Adipocyte (in vitro differentiated cells): ENCODE results near the gene NMT2.

Source experiments
- DNase-seq: peaks from one replicate; pipeline ENCODE4 v3.0.0-alpha.2; 2015; ENCODE audit warnings: low read depth
- H3K27me3 ChIP-seq: replicated peaks from 2 replicates; pipeline ENCODE4 v1.7.0; 2013; ENCODE audit warnings: mild to moderate bottlenecking, low read length, moderate library complexity; ENCODE audit not compliant: control insufficient read depth, insufficient read depth
- H3K36me3 ChIP-seq: 2 replicates; pipeline ENCODE4 v1.7.0; 2013; ENCODE audit warnings: low read length, mild to moderate bottlenecking, moderate library complexity; ENCODE audit not compliant: control insufficient read depth, insufficient read depth, severe bottlenecking
- H3K4me1 ChIP-seq: 2 replicates; pipeline ENCODE4 v1.7.0; 2013; ENCODE audit warnings: mild to moderate bottlenecking, low read length, moderate library complexity; ENCODE audit not compliant: control insufficient read depth, insufficient read depth
- H3K4me3 ChIP-seq: 2 replicates; pipeline ENCODE4 v1.7.0; 2013; ENCODE audit warnings: mild to moderate bottlenecking, low read length, moderate library complexity
- H3K9ac ChIP-seq: 2 replicates; pipeline ENCODE4 v1.7.0; 2013; ENCODE audit warnings: mild to moderate bottlenecking, low read length, moderate library complexity
- H3K9me3 ChIP-seq: 2 replicates; pipeline ENCODE4 v1.7.0; 2013; ENCODE audit warnings: mild to moderate bottlenecking, low read length, moderate library complexity; ENCODE audit not compliant: control insufficient read depth

NMT2 gene

DNA sequence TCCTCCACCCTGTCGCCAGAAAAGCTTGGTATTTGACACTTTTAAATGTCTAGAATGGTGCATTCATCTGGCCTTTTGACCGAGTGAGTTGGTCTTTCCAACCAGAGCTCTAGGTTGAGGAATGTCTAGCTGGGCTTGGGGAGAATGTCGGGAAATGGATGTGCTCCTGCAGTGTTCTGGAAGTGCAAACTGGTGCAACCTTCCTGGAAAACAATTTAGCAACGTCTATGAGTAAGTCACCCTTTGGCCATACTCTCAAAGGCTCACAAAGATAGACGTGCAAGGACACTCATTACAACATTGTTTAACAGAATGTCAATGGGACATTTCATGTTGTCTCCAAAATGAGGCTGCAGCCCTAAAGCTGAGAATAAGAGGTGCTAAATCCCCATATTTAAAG is 12.2 kb upstream of the NMT2 start:
- H3K4me3 ChIP-seq, result peak overlapping the region; percentile 16
- DNase-seq, result peak; percentile 43

DNA sequence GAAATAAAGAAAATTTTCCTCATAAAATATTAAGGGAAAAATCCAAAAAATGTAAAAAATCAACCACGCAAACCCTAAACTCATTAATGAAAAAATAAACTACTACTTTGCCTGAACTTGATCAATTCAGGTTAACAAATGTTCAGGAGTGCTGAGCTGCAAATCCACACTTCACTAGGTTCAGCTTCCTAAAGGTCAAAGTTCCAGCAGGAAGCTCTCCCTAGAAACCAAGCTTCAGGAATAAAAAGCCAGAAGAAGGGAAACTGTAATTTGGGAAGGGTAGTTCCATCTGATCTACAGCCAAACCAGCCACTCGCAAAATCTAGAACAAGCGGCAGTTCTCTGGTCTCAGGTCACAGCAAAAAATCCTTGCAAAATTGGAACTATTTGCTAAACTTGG is 7.8 kb upstream of the NMT2 start:
- Histone ChIP-seq H3K4me3 (no peak overlapping the region), H3K4me1 (peaks cover 13% of the 10 kb centered on the region), H3K9ac (no peak overlapping the region), H3K36me3 (no peaks in the 10 kb centered on the region), H3K27me3 (no peaks in the 10 kb centered on the region), H3K9me3 (no peaks in the 10 kb centered on the region)
- DNase-seq, result no peak

More for the DNA sequence above, 12.2 kb upstream of the NMT2 start:
- H3K27me3 ChIP-seq, result no peaks in the 10 kb centered on the region
- H3K36me3 ChIP-seq, result no peaks in the 10 kb centered on the region
- H3K4me1 ChIP-seq, result peaks cover 34% of the 10 kb centered on the region
- no peaks in the 10 kb centered on the region for H3K9me3 ChIP-seq
- peak overlapping the region; percentile 67 for H3K9ac ChIP-seq

DNA sequence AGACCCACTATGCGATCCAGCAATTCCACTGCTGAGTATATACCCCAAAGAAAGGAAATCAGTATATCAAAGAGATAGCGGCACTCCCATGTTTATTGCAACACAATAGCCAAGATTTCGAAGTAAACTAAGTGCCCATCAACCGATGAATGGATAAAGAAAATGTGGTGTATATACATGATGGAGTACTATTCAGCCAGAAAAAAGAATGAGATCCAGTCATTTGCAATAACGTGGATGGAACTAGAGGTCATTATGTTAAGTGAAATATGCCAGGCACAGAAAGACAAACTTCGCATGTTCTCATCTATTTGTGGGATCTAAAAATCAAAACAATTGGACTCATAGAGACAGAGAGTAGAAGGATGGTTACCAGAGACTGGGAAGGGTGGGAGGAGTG is 7.1 kb upstream of the NMT2 start:
- Histone ChIP-seq H3K9ac (no peak overlapping the region), H3K4me3 (no peak overlapping the region), H3K36me3 (no peaks in the 10 kb centered on the region), H3K9me3 (no peaks in the 10 kb centered on the region), H3K4me1 (peaks cover 7% of the 10 kb centered on the region), H3K27me3 (no peaks in the 10 kb centered on the region)
- no peak for DNase-seq

DNA sequence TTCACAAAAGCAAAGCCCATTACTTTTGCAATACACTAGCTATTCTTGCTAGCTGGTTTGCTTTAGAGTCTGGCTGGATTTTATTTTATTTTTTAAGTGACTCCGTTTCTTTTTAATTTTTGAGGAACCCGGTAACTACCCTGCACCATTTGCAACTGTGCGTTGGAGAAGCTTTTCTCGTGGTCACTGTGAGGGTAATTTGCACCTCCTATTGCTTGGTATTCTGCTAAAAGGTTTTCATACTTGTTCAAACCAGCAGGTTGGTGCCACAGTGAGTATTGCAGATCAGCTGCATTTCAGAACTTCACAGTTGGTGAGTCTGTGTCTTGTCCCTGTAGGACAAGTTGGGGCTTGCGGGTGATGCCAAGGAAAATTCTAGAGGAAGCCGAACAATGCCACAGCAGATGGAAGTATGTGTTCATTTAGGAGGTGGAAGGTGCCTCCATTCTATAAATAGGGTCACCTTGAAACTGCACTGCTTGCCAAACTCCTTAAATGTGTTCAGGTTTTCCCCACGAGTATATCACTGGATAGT is 3.9 kb upstream of the NMT2 start:
- H3K9ac ChIP-seq, result no peak overlapping the region
- DNase-seq, result no peak
- no peaks in the 10 kb centered on the region for H3K27me3 ChIP-seq
- H3K36me3 ChIP-seq, result no peaks in the 10 kb centered on the region
- H3K4me1 ChIP-seq, result peaks cover 11% of the 10 kb centered on the region
- no peaks in the 10 kb centered on the region for H3K9me3 ChIP-seq
- no peak overlapping the region for H3K4me3 ChIP-seq

DNA sequence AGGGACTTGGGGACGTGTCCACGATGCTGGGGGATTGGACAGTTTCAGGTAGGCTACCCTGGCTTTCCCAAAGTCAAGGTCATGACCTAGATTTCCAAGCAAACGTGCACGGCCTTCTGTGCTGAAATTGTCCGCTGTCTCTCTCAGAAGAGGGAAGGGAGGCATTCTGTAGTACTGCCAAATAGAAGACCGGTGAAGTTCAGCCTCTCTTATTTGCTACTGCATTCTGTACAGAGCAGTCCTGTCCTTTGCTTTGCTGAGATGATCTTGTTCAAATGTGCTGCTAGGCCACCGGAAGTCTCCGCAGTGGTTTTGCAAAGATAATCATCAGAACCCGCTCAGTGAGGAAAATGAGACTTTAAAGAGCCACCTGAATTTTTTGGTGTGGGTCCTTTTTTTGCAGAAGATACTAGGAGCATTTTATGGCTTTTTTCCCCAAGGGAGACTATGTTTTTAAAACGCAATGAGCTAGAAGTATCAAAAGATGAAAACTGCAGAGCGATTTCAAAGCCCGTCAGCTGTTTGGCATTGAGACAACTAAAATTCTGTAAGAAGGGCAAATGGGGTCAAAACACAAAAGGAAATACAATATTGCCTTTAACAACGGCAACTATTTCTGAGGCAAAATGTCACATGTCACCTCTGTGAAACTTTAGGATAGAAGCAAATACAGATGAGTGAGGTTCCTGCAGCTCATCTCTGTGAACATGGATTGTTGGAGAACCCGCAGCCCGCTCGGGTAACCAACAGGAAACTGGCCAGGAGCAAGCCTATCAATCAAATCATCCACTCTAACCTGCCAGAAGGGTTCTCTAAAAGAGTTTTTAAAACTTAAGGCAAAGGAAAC is 1.3 kb upstream of the NMT2 start:
- Histone ChIP-seq H3K4me3 (peak overlapping the region; percentile 48), H3K9me3 (no peaks in the 10 kb centered on the region), H3K4me1 (peaks cover 27% of the 10 kb centered on the region), H3K27me3 (no peaks in the 10 kb centered on the region), H3K9ac (peak overlapping the region; percentile 68), H3K36me3 (no peaks in the 10 kb centered on the region)
- no peak for DNase-seq

DNA sequence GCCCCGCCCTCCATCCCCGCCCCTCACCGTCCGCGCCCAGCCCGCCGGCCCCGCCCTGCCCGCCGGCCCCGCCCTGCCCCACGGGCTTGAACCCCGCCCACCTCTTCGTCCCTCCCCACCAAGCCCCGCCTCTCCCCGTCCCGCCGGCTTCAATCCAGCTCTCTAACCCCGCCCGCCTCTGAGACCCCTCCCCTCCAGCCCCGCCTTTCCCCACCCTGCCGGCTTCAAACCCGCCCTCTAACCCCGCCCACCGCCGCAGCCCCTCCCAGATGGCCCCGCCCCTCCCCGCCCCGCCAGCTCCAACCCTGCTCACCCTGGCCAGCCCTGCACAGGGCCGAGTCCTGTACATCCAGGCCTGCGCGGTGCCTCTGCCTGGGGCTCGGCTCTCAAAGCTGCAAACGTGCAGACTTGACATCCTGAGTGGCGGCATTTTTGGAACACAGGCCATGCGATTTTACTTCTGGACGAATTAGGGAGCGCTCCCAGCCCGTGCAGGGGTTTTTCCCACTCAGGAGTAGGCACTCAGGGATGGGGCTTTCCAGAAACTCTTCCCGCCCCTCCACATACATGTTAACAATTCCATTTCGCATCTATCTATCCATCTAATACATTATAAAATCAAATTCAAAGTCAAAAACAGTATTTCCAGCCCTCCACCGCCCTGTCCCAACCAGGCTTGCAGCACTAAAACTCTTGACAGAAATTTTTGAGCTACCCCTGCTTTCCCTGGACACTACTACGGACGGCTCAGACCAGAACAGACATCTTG is 477 bp upstream of the NMT2 start:
- H3K4me1 ChIP-seq, result peaks cover 27% of the 10 kb centered on the region
- H3K36me3 ChIP-seq, result no peaks in the 10 kb centered on the region
- H3K4me3 ChIP-seq, result peak overlapping the region; percentile 48
- H3K9ac ChIP-seq, result peak overlapping the region; percentile 68
- no peaks in the 10 kb centered on the region for H3K9me3 ChIP-seq
- DNase-seq, result peak; percentile 99
- H3K27me3 ChIP-seq, result no peaks in the 10 kb centered on the region

DNA sequence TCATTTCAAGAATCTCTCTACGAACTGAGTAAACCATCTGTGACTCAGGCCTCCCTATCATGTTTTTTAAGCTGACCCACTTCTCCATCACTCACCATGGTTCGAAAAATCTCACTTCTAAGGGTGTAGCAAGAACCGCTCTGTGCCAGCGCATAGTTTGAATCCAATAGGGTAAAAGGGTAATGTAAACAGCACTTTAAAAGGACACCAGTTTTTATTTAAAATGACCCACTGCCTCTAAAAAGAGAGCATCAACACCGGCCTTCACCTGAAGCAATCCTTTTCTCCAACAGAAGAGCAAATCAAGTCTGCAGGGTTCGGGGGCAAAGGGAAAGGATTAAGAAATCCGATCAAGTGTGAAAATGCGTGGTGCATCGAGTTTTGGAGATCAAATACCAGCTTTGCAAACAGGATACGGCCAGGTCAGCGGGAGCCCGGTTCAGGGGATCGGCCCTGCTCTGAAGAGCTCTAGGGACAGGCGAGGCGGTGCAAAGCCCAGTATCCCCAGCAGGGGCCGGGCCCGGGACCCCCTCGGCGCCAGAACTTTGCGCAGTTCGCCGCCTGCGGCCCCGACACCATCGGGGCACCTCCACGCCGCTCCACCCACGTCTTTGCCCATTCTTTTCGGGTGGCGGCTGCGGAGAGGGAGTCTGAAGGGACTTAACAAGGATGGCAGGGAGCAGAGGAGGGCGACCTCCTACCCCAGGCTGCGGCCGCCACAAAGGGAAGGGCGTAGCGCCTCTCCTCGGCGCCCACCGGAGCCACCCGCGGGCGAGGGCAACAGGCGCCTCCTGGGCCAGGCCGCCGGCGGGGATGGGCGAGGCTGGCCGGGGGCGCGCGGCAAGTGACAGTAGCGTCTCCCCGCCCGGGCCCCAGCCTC is 842 bp downstream of the NMT2 start:
- H3K4me3 ChIP-seq, result peak overlapping the region; percentile 91
- no peaks in the 10 kb centered on the region for H3K27me3 ChIP-seq
- H3K9me3 ChIP-seq, result no peaks in the 10 kb centered on the region
- DNase-seq, result peak; percentile 76
- peak overlapping the region; percentile 94 for H3K9ac ChIP-seq
- peaks cover 27% of the 10 kb centered on the region for H3K4me1 ChIP-seq
- H3K36me3 ChIP-seq, result no peaks in the 10 kb centered on the region

DNA sequence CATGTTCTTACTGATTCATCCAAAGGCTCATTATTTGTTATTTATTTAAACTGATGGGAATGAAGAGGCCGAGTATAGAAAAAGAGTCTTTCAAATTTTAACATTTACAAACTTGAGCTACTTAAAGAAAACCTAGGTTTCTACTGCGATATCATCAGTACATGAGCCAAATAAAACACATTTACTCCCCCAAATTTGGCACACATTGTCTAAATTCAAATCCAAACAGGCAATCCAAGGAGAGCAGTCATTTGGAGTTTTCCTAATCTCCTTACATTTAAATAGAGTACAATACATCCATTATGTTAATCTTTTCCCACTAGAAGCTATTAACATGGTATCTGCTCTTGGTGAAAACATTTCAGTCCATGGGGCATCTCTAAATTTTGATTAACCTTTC is 2.2 kb downstream of the NMT2 start:
- DNase-seq, result no peak
- Histone ChIP-seq H3K4me1 (peaks cover 27% of the 10 kb centered on the region), H3K27me3 (no peaks in the 10 kb centered on the region), H3K9me3 (no peaks in the 10 kb centered on the region), H3K36me3 (no peaks in the 10 kb centered on the region), H3K9ac (peak overlapping the region; percentile 94), H3K4me3 (peak overlapping the region; percentile 91)

DNA sequence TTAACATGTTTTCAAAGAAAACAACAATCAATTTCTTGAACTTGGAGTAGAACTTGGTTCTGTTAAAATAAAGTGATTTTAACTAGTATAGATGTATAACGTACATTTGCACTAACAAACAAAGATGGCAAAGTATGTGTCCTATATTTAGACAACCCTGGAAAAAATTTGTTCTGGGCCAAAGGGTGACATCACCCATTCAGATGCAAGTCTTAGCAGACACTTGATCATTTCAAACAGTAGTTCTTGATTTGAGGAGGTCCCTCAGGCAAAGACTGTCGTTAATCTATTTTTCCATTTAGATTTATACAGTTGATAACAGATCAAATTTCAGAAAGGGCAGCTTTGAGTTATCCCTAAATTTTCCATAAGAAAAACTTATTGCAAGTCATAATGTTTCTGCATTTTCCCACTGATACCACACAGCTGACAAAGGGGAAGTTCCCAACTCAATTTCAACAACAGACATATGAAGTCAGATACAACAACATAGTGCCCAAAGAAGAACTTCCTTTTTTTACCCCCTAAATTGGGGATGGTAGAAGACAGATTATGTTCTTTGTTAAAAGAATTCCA is 5.2 kb downstream of the NMT2 start:
- Histone ChIP-seq H3K36me3 (no peaks in the 10 kb centered on the region), H3K9ac (no peak overlapping the region), H3K4me1 (peaks cover 16% of the 10 kb centered on the region), H3K9me3 (no peaks in the 10 kb centered on the region), H3K4me3 (no peak overlapping the region), H3K27me3 (no peaks in the 10 kb centered on the region)
- no peak for DNase-seq

DNA sequence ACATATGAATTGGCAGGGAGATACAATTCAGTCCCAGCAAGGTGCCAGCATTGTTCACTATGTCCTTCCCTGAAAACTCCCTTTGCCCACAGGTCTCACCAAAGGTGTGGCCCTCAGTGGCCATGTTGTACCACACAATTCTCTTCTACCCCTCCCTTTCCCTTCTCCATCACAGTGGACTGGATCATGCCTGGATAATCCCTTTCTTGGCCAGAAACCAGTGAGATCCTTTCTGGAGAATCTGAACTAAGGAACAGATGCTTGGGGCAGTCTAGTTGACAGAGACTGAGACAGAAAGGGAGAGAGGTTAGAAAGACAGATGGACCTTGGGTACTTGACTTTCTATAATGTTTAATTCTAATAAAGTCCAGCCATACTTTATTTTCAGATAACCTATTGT is 9.5 kb downstream of the NMT2 start:
- DNase-seq, result no peak
- H3K4me1 ChIP-seq, result peaks cover 9% of the 10 kb centered on the region
- H3K36me3 ChIP-seq, result peaks cover 10% of the 10 kb centered on the region
- no peaks in the 10 kb centered on the region for H3K27me3 ChIP-seq
- no peak overlapping the region for H3K4me3 ChIP-seq
- no peak overlapping the region for H3K9ac ChIP-seq
- no peaks in the 10 kb centered on the region for H3K9me3 ChIP-seq
